HUES64 (cell line): ENCODE measurements around the gene PIK3R5. TPM values are rescaled to one million over a fixed set of nuclear protein-coding genes. Genes with fewer than 3 reads are reported as not detected.

Experiments
- H3K27ac ChIP-seq: 2 replicates; pipeline ENCODE4 v1.7.0; 2013; ENCODE audit warnings: low read depth, low read length, inconsistent platforms
- H3K27me3 ChIP-seq: 2 replicates; pipeline ENCODE4 v1.6.1; 2013; ENCODE audit warnings: mild to moderate bottlenecking, low read length; ENCODE audit not compliant: insufficient read depth
- H3K36me3 ChIP-seq: 2 replicates; pipeline ENCODE4 v1.6.1; 2013; ENCODE audit warnings: mild to moderate bottlenecking, low read length; ENCODE audit not compliant: insufficient read depth
- H3K4me1 ChIP-seq: 2 replicates; pipeline ENCODE4 v1.6.1; 2013; ENCODE audit warnings: mild to moderate bottlenecking, low read length, moderate library complexity; ENCODE audit not compliant: insufficient read depth
- H3K4me3 ChIP-seq: 2 replicates; pipeline ENCODE4 v1.5.1; 2013; ENCODE audit warnings: mild to moderate bottlenecking, low read length, moderate library complexity
- H3K9ac ChIP-seq: 2 replicates; pipeline ENCODE4 v1.6.1; 2013; ENCODE audit warnings: mild to moderate bottlenecking, low read depth, low read length
- H3K9me3 ChIP-seq: 2 replicates; pipeline ENCODE4 v1.6.1; 2013; ENCODE audit warnings: low read depth, low read length; ENCODE audit not compliant: insufficient read depth
- WGBS: fragments of 150-250, 120-280 bp; methylation state at CpG from one replicate; pipeline ENCODE4 v1.1.7; 2013; ENCODE audit warnings: missing lambda C conversion rate; 5-methylcytosine and 5-hydroxymethylcytosine counted together
- polyA plus RNA-seq, 2 experiments: library from polyadenylated mRNA; stranded (reverse); fragments of 50-300 nt; gene quantifications; one replicate each; pipeline ENCODE4 v1.2.3, GENCODE V29; 2013

The PIK3R5 gene
- polyA plus RNA-seq (2013, experiment 1 of 2): 1.6 TPM
- polyA plus RNA-seq (2013, experiment 2 of 2): 3.4 TPM

DNA sequence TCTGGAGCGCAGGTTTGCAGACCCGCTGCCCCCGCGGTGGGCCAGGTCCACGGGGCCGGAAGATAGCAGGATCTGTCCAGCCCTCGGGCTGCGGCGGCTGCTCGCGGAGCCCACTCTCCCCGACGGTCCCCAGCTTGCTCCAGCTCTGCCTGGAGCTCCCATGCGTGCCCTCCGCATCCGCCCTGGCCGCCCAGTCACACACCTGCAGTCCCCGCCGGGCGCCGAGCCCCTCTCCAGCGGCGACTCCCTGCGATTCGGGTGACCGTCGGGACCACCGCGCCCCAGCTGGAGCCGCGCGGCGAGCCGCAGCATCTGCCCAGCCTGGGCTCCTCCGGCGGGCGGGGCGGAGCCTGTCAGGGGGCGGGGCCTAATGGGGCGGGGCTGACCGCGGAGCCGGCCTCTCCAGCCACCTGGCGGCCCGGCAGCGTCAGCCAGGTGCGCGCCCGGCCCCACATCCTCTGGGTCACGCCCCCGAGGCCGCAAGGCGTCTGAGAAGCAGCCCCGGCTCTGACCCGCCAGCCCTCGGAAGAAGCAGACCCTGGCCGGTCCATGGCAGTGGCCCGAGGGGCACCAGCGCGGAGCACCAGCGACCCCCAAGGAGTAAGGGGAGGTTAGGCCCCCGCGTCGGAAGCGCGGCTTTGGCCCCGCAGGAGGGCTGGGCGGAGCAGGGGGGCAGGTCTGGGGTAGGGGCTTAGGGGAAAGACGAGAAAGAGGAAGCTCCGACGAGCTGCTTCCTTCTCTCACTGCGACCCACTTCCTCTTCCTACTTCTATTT is at the start of gene PIK3R5:
Gene PIK3R5 (minus strand): TSS at position 314 of the 775 bp plus-strand sequence. CDS start 54,213 bp downstream, outside the sequence.
- 3% methylated on average over 68 of the region's 72 CpGs for WGBS
- peaks cover 2% of the 10 kb centered on the region; the same call in 1 of the 2 replicates for H3K9me3 ChIP-seq
- H3K4me3 ChIP-seq: peak within 1 kb of the TSS; percentile 68
- H3K36me3 ChIP-seq: no peaks in the 10 kb centered on the region
- H3K9ac ChIP-seq: peak within 1 kb of the TSS; percentile 61; the same call in 1 of the 2 replicates
- no peaks in the 10 kb centered on the region for H3K4me1 ChIP-seq
- peaks cover 22% of the 10 kb centered on the region for H3K27me3 ChIP-seq
- H3K27ac ChIP-seq: no peak within 1 kb of the TSS

DNA sequence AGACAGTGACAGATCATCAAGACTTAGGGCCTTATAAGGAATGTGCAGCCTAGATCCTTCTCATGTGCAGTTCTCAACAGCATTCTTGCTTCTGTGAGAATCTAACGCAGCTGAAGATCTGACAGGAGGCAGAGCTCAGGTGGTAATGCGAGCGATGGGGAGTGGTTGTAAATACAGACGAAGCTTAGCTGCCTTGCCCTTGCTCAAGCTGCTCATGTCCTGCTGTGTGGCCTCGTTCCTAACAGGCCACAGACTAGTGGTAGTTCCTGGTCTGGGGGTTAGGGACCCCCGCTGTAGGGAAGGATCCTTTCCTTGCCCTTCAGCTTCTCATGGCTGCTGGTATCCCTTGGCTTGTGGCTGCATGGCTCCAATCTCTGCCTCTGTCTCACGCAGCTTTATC is 45.5 kb upstream of the PIK3R5 start:
- H3K27me3 ChIP-seq: peaks cover 59% of the 10 kb centered on the region
- 68% methylated on average over 7 of the region's 7 CpGs for WGBS

DNA sequence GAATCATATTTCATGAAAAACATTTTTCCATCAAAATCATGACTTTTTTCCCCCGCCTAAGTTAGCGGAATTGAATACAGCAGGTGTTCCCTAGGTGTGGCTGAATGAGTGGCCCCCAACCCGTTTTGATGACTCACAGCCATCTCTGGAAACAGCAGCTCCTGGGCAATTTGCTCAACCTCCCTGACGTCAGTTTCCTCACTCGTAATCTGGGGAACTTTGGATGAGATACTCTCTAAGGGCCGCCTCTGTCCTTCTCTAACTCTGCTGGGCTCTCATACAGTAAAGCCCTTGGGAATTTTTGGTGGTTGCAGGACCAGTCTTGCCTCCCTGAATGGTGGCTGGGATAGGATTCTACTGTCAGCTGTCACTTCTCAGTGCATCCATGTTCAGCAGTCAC is 44.2 kb upstream of the PIK3R5 start:
- H3K4me1 ChIP-seq: no peaks in the 10 kb centered on the region; the same call in 1 of the 2 replicates
- no peak overlapping the region for H3K9ac ChIP-seq
- peaks cover 71% of the 10 kb centered on the region for H3K27me3 ChIP-seq
- H3K36me3 ChIP-seq: no peaks in the 10 kb centered on the region
- 71% methylated on average over 6 of the region's 6 CpGs for WGBS
- no peaks in the 10 kb centered on the region for H3K9me3 ChIP-seq
- H3K27ac ChIP-seq: no peak overlapping the region
- H3K4me3 ChIP-seq: no peak overlapping the region

More for the DNA sequence above, 45.5 kb upstream of the PIK3R5 start:
- no peak overlapping the region for H3K27ac ChIP-seq
- H3K9me3 ChIP-seq: no peaks in the 10 kb centered on the region
- no peak overlapping the region for H3K9ac ChIP-seq
- no peaks in the 10 kb centered on the region; the same call in 1 of the 2 replicates for H3K4me1 ChIP-seq
- H3K36me3 ChIP-seq: no peaks in the 10 kb centered on the region
- H3K4me3 ChIP-seq: no peak overlapping the region

- no peak overlapping the region for H3K4me3 ChIP-seq
- no peaks in the 10 kb centered on the region for H3K9me3 ChIP-seq
- no peak overlapping the region for H3K27ac ChIP-seq
- no peak overlapping the region for H3K9ac ChIP-seq
- WGBS: 87% methylated on average over 4 of the region's 4 CpGs
- H3K27me3 ChIP-seq: peaks cover 77% of the 10 kb centered on the region
- no peaks in the 10 kb centered on the region; the same call in 1 of the 2 replicates for H3K4me1 ChIP-seq
- no peaks in the 10 kb centered on the region for H3K36me3 ChIP-seq
These were observed 43.6 kb upstream of the PIK3R5 start for GRCh38 chr17:9009096-9009495.

- peaks cover 96% of the 10 kb centered on the region for H3K27me3 ChIP-seq
- 95% methylated on average over 2 of the region's 2 CpGs for WGBS
- H3K27ac ChIP-seq: no peak overlapping the region
- H3K4me3 ChIP-seq: no peak overlapping the region
- no peaks in the 10 kb centered on the region for H3K4me1 ChIP-seq
- no peaks in the 10 kb centered on the region for H3K36me3 ChIP-seq
- H3K9me3 ChIP-seq: no peaks in the 10 kb centered on the region
- H3K9ac ChIP-seq: no peak overlapping the region
These were observed 41.7 kb upstream of the PIK3R5 start for GRCh38 chr17:9007052-9007714.

GRCh38 chr17:9006175-9006767 is 40.8 kb upstream of the PIK3R5 start:
- WGBS: 92% methylated on average over 7 of the region's 7 CpGs
- no peak overlapping the region for H3K27ac ChIP-seq
- H3K9me3 ChIP-seq: no peaks in the 10 kb centered on the region
- H3K4me1 ChIP-seq: no peaks in the 10 kb centered on the region
- H3K4me3 ChIP-seq: no peak overlapping the region
- H3K27me3 ChIP-seq: peaks cover 100% of the 10 kb centered on the region
- no peak overlapping the region for H3K9ac ChIP-seq
- no peaks in the 10 kb centered on the region for H3K36me3 ChIP-seq

GRCh38 chr17:9004961-9005285 is 39.4 kb upstream of the PIK3R5 start:
- WGBS: 40% methylated on average over 6 of the region's 6 CpGs
- no peaks in the 10 kb centered on the region for H3K36me3 ChIP-seq
- H3K9ac ChIP-seq: no peak overlapping the region
- no peaks in the 10 kb centered on the region for H3K4me1 ChIP-seq
- H3K9me3 ChIP-seq: no peaks in the 10 kb centered on the region
- no peak overlapping the region for H3K4me3 ChIP-seq
- H3K27me3 ChIP-seq: peaks cover 98% of the 10 kb centered on the region
- H3K27ac ChIP-seq: no peak overlapping the region

- H3K9ac ChIP-seq: no peak overlapping the region
- H3K4me3 ChIP-seq: peak overlapping the region; percentile 40
These were observed 38.8 kb upstream of the PIK3R5 start for GRCh38 chr17:9004132-9004960.

DNA sequence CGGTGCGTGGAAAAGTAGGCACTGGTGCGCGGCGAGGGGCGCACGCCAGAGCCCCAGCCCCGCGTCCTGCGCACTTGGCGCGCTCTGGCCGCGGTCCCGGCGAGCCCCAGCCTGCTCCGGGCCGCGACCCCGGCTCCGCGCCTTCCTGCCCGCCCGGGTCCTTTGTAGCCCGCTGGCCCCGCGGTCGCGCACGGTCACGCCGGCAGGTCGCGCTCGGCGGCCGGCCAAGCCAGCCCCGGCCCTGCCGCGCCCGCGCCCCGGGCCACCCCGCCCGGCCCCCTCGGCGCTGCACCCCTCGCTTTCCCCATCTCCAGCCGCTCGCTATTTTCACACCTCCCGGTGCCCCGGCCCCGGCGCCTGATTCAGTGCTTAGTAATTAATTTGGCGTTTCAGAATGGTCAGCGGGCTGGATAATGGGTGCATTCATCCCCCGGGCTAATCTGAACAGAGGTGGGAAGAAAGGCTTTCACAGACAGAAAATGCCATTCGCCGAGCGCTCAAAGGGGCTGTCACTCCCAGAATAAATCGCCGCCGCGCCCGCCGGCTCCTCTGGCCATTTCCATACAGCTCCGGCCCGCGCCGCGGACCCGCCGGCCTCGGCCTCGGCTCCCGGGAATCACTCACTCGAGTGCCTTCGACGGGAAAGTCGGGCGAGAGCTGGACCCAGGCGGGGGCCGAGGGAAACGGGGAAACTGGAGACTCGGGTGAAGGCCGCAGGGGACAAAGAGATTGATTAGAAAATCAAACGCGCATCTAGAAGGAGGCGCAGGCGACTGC is 38.0 kb upstream of the PIK3R5 start:
- 1% methylated on average over 90 of the region's 90 CpGs for WGBS
- H3K9me3 ChIP-seq: no peaks in the 10 kb centered on the region
- no peak overlapping the region for H3K9ac ChIP-seq
- H3K27me3 ChIP-seq: peaks cover 88% of the 10 kb centered on the region
- no peaks in the 10 kb centered on the region for H3K4me1 ChIP-seq
- no peaks in the 10 kb centered on the region for H3K36me3 ChIP-seq
- H3K27ac ChIP-seq: no peak overlapping the region
- H3K4me3 ChIP-seq: peak overlapping the region; percentile 46

More at GRCh38 chr17:9004132-9004960, 38.8 kb upstream of the PIK3R5 start:
- Histone ChIP-seq H3K36me3 (no peaks in the 10 kb centered on the region), H3K27ac (no peak overlapping the region), H3K27me3 (peaks cover 95% of the 10 kb centered on the region), H3K9me3 (no peaks in the 10 kb centered on the region), H3K4me1 (no peaks in the 10 kb centered on the region)
- 5% methylated on average over 57 of the region's 58 CpGs for WGBS

- H3K9me3 ChIP-seq: no peaks in the 10 kb centered on the region
- no peak overlapping the region for H3K9ac ChIP-seq
- peaks cover 80% of the 10 kb centered on the region for H3K27me3 ChIP-seq
- H3K27ac ChIP-seq: no peak overlapping the region
- 1% methylated on average over 64 of the region's 69 CpGs for WGBS
- H3K4me3 ChIP-seq: peak overlapping the region; percentile 46
- H3K4me1 ChIP-seq: no peaks in the 10 kb centered on the region
- no peaks in the 10 kb centered on the region for H3K36me3 ChIP-seq
These were observed 37.3 kb upstream of the PIK3R5 start for GRCh38 chr17:9002606-9003354.
